Nephron (organoid): ENCODE results near the gene LST1.
A peak's percentile ranks its signal among the peaks of the same experiment; 100 is the strongest.

Source experiments
- H3K27ac Mint-ChIP-seq, 3 experiments: 2 replicates each; pipeline ENCODE4 v1.8.0; 2020; ENCODE audit warnings: mixed read lengths in 3 of 3, mild to moderate bottlenecking in 2 of 3, moderate library complexity in 1 of 3
- H3K27me3 Mint-ChIP-seq: 2 replicates; pipeline ENCODE4 v1.8.0; 2021; ENCODE audit warnings: low read depth, mild to moderate bottlenecking, moderate library complexity, mixed read lengths
- H3K36me3 Mint-ChIP-seq: 2 replicates; pipeline ENCODE4 v1.8.0; 2020; ENCODE audit warnings: low read depth, mixed read lengths
- H3K4me1 Mint-ChIP-seq: 2 replicates; pipeline ENCODE4 v1.8.0; 2020; ENCODE audit warnings: mixed read lengths
- H3K4me3 Mint-ChIP-seq, 3 experiments: 2 replicates each; pipeline ENCODE4 v1.8.0; 2020; ENCODE audit warnings: mild to moderate bottlenecking in 3 of 3, mixed read lengths in 3 of 3, moderate library complexity in 2 of 3
- H3K9me3 Mint-ChIP-seq: 2 replicates; pipeline ENCODE4 v1.8.0; 2020; ENCODE audit warnings: mixed read lengths
- CTCF ChIP-seq, 3 experiments: fragments of 200-600 bp; sonication (generic); IDR thresholded peaks; one replicate each; pipeline ENCODE4 v1.5.0; 2021; ENCODE audit warnings: antibody characterized with exemption in 3 of 3; ENCODE audit not compliant: unreplicated experiment in 3 of 3

Gene LST1

DNA sequence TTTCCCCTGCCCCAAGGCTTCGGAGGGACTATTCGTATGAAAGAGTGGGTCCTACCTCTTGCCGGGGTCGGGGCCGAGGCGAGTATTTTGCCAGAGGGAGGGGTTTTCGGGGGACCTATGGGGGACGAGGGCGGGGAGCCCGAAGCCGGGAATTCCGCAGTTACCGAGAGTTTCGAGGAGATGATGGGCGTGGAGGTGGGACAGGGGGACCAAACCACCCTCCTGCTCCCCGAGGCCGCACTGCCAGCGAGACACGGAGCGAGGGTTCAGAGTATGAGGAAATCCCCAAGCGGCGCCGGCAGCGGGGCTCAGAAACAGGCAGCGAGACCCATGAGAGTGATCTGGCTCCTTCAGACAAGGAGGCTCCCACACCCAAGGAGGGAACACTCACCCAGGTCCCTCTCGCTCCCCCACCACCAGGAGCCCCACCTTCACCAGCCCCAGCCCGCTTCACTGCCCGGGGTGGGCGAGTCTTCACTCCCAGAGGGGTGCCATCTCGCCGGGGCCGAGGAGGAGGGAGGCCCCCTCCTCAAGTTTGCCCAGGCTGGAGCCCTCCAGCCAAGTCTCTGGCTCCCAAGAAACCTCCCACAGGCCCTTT, 45.7 kb downstream of the LST1 start:
- no peak overlapping the region for H3K4me3 Mint-ChIP-seq
- TF ChIP-seq CTCF (IDR thresholded peaks at IDR 0.05; ENCODE audit: unreplicated experiment in 3 of 3), result no peak
- H3K9me3 Mint-ChIP-seq, result no peaks in the 10 kb centered on the region
- H3K4me1 Mint-ChIP-seq, result no peaks in the 10 kb centered on the region
- no peak overlapping the region for H3K27ac Mint-ChIP-seq
- no peaks in the 10 kb centered on the region for H3K27me3 Mint-ChIP-seq
- H3K36me3 Mint-ChIP-seq, result peaks cover 83% of the 10 kb centered on the region

DNA sequence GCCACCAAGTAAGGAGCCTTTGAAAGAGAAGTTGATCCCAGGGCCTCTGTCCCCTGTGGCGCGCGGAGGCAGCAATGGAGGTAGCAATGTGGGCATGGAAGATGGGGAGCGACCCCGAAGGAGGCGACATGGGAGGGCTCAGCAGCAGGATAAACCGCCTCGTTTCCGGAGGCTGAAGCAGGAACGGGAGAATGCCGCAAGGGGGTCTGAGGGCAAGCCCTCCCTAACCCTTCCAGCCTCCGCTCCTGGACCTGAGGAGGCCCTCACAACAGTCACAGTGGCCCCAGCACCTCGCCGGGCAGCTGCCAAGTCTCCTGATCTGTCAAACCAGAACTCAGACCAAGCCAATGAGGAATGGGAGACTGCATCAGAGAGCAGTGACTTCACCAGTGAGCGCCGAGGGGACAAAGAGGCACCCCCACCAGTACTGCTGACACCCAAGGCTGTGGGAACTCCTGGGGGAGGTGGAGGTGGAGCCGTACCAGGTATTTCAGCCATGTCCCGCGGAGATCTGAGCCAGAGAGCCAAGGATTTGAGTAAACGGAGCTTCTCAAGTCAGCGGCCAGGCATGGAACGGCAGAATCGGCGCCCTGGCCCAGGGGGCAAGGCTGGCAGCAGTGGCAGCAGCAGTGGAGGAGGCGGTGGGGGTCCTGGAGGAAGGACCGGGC, 46.3 kb downstream of the LST1 start:
- Mint-ChIP-seq H3K36me3 (peaks cover 85% of the 10 kb centered on the region), H3K4me3 (no peak overlapping the region), H3K27ac (no peak overlapping the region), H3K27me3 (no peaks in the 10 kb centered on the region), H3K9me3 (no peaks in the 10 kb centered on the region), H3K4me1 (no peaks in the 10 kb centered on the region)
- no peak for TF ChIP-seq CTCF (IDR thresholded peaks at IDR 0.05; ENCODE audit: unreplicated experiment in 3 of 3)

DNA sequence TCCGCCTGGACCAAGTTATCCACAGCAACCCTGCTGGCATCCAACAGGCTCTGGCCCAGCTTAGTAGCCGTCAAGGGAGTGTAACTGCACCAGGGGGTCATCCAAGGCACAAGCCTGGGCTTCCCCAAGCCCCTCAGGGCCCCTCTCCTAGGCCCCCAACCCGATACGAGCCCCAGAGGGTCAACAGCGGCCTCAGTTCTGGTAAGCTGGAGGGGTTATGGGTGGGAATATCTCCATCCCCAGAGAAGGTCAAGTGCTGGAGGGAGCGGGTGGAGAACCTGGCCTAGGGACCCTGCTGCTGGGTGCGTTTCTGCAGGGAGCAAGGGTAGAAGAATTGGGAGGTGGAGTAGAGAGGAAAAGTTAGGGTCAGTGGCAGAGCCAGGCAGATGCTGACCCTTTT, 47.4 kb downstream of the LST1 start:
- TF ChIP-seq CTCF (IDR thresholded peaks at IDR 0.05; ENCODE audit: unreplicated experiment in 3 of 3), result no peak
- Mint-ChIP-seq H3K4me3 (no peak overlapping the region), H3K27me3 (no peaks in the 10 kb centered on the region), H3K36me3 (peaks cover 79% of the 10 kb centered on the region), H3K4me1 (no peaks in the 10 kb centered on the region), H3K9me3 (no peaks in the 10 kb centered on the region), H3K27ac (no peak overlapping the region)

- Mint-ChIP-seq H3K9me3 (no peaks in the 10 kb centered on the region), H3K36me3 (peaks cover 77% of the 10 kb centered on the region), H3K27me3 (no peaks in the 10 kb centered on the region), H3K4me1 (no peaks in the 10 kb centered on the region), H3K4me3 (no peak overlapping the region), H3K27ac (peak overlapping the region in 2 of 3 experiments; percentile 23 to 63)
- TF ChIP-seq CTCF (IDR thresholded peaks at IDR 0.05; ENCODE audit: unreplicated experiment in 3 of 3), result no peak
Measured at GRCh38 chr6:31634131-31634530, 48.1 kb downstream of the LST1 start.

GRCh38 chr6:31634969-31635575, 49.0 kb downstream of the LST1 start:
- Mint-ChIP-seq H3K27ac (peak overlapping the region in 2 of 3 experiments; percentile 10 to 23), H3K4me1 (no peaks in the 10 kb centered on the region), H3K9me3 (no peaks in the 10 kb centered on the region), H3K36me3 (peaks cover 75% of the 10 kb centered on the region), H3K4me3 (no peak overlapping the region), H3K27me3 (no peaks in the 10 kb centered on the region)
- no peak for TF ChIP-seq CTCF (IDR thresholded peaks at IDR 0.05; ENCODE audit: unreplicated experiment in 3 of 3)
